DND-41 (cell line): ENCODE data around the gene COLEC12.

Experiments used
- EZH2 ChIP-seq: IDR thresholded peaks from 3 replicates; pipeline ENCODE4 v1.6.1; 2012; ENCODE audit warnings: borderline replicate concordance, low read depth, mild to moderate bottlenecking, moderate library complexity, low read length, inconsistent platforms; ENCODE audit not compliant: severe bottlenecking
- TF ChIP-seq, protein P1 (sequence below): IDR thresholded peaks from 2 replicates; pipeline ENCODE4 v1.5.1; 2012; ENCODE audit warnings: borderline replicate concordance, low read length, moderate library complexity, mild to moderate bottlenecking; ENCODE audit not compliant: poor library complexity, severe bottlenecking; ENCODE audit errors: extremely low read depth

DNA sequence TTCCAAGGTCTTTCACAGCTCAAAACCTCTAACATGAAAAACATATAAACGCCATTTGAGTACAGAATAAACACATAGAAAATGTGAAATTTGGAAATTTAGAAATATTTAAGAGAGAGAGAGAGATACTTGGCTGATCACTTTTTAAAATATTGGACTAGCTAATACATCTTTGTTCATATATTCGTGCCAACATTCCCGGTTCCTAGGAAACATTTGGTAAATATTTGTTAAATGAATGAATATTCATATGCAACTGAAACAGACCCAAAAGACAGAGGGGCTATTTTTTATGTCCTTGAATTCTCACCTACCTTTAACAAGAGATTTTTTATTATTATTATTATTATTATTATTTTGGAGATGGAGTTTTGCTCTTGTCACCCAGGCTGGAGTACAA lies 8.3 kb upstream of the COLEC12 start:
- no peak for TF ChIP-seq EZH2
- TF ChIP-seq, protein P1, sequence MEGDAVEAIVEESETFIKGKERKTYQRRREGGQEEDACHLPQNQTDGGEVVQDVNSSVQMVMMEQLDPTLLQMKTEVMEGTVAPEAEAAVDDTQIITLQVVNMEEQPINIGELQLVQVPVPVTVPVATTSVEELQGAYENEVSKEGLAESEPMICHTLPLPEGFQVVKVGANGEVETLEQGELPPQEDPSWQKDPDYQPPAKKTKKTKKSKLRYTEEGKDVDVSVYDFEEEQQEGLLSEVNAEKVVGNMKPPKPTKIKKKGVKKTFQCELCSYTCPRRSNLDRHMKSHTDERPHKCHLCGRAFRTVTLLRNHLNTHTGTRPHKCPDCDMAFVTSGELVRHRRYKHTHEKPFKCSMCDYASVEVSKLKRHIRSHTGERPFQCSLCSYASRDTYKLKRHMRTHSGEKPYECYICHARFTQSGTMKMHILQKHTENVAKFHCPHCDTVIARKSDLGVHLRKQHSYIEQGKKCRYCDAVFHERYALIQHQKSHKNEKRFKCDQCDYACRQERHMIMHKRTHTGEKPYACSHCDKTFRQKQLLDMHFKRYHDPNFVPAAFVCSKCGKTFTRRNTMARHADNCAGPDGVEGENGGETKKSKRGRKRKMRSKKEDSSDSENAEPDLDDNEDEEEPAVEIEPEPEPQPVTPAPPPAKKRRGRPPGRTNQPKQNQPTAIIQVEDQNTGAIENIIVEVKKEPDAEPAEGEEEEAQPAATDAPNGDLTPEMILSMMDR, result no peak
